Erythroblast (primary cell): Measurements from ENCODE around the gene WFDC13.

Experiments
- DNase-seq, 2 experiments: peaks; one replicate each; lab custom pipeline; 2025; lab: John Stamatoyannopoulos, UW
- GATA1 ChIP-seq: IDR thresholded peaks from 2 replicates; pipeline ENCODE4 v1.6.1; 2011; ENCODE audit warnings: low read depth, mild to moderate bottlenecking, control low read depth, low read length, moderate library complexity
- POLR2A ChIP-seq: IDR thresholded peaks from 2 replicates; pipeline ENCODE4 v1.6.1; 2011; ENCODE audit warnings: mild to moderate bottlenecking, low read length

WFDC13 gene

DNA sequence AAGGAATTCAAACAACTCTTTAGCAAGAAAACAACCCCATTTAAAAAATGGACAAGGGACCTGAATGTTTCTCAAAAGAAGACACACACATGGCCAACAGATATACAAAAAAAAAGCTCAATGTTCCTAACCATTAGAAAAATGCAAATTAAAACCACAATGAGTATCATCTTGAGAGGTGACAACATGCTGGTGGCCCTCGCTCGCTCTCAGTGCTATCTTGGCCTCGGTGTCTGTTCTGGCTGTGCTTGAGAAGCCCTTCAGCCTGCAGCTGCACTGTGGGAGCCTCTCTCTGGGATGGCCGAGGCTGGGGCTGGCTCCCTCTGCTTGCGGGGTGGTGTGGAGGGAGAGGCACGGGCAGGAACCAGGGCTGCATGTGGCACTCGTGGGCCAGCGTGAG lies 33.7 kb downstream of the WFDC13 start:
- TF ChIP-seq POLR2A = no peak
- TF ChIP-seq GATA1 = no peak
- no peak for DNase-seq

DNA sequence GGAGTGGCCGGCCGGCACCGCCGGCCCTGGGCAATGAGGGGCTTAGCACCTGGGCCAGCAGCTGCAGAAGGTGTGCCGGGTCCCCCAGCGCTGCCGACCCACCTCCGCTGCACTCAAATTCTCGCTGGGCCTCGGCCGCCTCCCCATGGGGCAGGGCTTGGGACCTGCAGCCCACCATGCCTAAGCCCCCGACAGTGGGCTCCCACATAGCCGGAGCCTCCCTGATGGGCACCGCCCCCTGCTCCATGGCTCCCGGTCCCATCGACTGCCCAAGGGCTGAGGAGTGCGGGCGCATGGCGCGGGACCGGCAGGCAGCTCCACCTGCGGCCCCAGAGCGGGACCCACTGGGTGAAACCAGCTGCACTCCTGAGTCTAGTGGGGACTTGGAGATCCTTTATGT lies 34.1 kb downstream of the WFDC13 start:
- TF ChIP-seq GATA1 (no peak), POLR2A (no peak)
- no peak for DNase-seq

DNA sequence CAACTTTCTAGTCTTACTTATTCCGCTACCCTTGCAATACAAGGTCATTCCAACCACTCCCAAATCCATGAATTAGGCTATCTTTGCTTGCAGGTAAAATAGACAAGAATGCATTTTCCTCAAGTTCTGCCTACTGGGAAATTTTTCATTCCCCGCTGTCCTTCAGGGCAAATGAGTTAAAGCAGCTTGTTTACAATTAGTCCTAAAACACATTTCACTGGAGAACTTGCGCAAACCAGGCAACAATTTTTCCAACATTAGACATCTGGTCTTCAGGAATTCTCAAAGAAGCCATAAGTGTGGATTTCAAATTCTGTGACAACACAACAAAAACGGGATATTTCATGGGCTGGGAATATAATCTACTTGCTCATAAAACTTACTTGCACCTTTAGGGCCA lies 40.8 kb downstream of the WFDC13 start:
- TF ChIP-seq GATA1 (no peak), POLR2A (no peak)
- DNase-seq = no peak

DNA sequence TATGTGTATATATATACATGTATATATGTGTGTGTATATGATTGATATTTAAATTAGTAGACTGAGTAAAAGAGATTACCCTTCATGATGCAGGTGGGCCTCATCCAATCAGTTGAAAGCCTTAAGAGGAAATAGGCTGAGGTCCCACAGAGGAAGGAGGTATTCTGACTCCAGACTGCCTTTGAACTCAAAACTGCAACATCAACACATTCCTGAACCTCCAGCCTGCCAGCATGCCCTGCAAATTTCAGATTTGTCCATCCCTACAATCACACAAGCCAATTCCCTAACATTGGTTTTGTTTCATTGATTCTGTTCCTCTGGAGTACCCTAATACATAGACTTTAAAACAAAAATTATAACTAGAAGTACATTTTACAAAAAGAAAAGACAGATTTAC lies 43.2 kb downstream of the WFDC13 start:
- no peak for TF ChIP-seq POLR2A
- no peak for TF ChIP-seq GATA1
- DNase-seq = no peak

DNA sequence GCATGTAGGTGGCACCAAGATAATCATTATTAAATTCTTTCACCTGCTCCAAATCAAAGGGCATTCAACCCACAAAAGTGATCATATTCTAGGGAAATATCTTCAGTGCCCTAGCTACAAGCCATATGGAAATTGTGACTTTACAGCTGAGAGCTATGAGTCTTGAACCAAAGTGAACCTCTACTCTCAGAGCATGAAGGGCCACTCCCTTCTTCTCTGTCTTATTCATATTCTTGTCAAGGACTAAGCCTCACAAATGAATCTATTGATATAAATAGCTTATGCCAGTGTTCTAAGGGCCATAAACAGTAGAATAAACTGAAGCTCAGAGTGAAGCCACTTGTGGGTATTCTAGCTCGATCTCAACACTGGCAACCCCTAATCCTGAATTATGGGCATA lies 49.9 kb downstream of the WFDC13 start:
- TF ChIP-seq GATA1 (no peak), POLR2A (no peak)

DNA sequence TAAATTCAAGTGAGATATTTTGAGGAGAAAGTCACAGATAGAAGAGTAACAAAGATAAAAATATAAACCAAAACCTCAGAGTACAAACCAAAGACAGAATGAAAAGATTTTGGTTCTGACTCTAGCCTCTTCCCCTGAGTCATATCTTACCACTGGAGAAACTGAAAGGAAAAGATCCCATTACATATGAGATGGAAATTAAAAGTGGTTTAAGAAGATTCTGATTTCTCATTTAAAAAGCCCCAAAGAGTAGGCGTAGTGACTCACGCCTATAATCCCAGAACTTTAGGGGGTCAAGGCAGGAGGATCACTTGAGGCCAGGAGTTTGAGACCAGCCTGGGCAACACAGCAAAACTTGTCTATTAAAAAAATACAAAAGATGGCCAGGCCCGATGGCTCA lies 50.9 kb downstream of the WFDC13 start:
- TF ChIP-seq GATA1 (no peak), POLR2A (no peak)
- DNase-seq = no peak

More for the DNA sequence above, 49.9 kb downstream of the WFDC13 start:
- DNase-seq = no peak

DNA sequence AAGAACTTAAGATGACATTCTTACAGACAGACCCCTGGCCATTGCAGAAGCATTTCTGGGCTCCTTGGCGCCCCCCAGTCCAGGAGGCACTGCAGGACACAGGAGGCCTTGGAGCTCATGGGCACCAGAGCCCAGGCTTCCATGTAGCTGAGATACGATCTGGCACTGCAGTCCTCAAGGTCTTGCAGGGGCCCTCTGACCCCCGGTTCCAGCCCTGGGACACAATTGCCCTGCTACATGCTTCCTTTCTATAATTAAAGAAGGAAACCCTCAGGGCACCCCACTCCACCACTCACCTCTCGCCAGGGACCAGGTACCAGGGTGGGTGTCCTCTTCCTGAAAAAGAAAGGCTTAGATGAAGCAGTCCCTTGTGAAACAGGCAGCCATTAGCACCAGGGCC lies 56.3 kb downstream of the WFDC13 start:
- DNase-seq = no peak
- TF ChIP-seq GATA1 = no peak
- no peak for TF ChIP-seq POLR2A
